Stomach (tissue), 9 donors: ENCODE results near the gene MED25. TPM values are rescaled to one million over a fixed set of nuclear protein-coding genes. Genes with fewer than 3 reads are reported as not detected.

Experiments
- DNase-seq, 2 donors: peaks; one replicate each; pipeline versions ENCODE4 v3.0.0 to v3.0.0-alpha.2; 2013 to 2019
- H3K27ac ChIP-seq, 5 donors: fragments of 200-600 bp in 4 of 5; sonication (generic) in 4 of 5; one replicate each; pipeline ENCODE4 v1.5.1; 2013 to 2019; ENCODE audit warnings: mild to moderate bottlenecking in 1 of 5, moderate library complexity in 1 of 5
- H3K27me3 ChIP-seq, 3 donors: fragments of 200-600 bp; sonication (generic); one replicate each; pipeline ENCODE4 v1.5.1; 2017 to 2019; ENCODE audit warnings: mixed run types in 1 of 3
- H3K36me3 ChIP-seq, 4 donors: fragments of 200-600 bp; sonication (generic); 1 replicate in 3 of 4; 2 replicates in 1 of 4; pipeline ENCODE4 v1.5.1; 2016 to 2019
- H3K4me1 ChIP-seq, 4 donors: fragments of 200-600 bp; sonication (generic); one replicate each; pipeline ENCODE4 v1.5.1; 2016 to 2019
- H3K4me3 ChIP-seq, 4 donors: fragments of 200-600 bp; sonication (generic) in 3 of 4; one replicate each; pipeline ENCODE4 v1.5.1; 2016 to 2019; ENCODE audit warnings: mild to moderate bottlenecking in 1 of 4
- H3K9me3 ChIP-seq, 4 donors: fragments of 200-600 bp; sonication (generic); one replicate each; pipeline ENCODE4 v1.5.1; 2016 to 2019
- CTCF ChIP-seq, 7 experiments: fragments of 450-650 bp in 4 of 7; fragments of 200-600 bp in 3 of 7; sonication (generic) in 3 of 7; IDR thresholded peaks; one replicate each; pipeline ENCODE4 v1.5.1; 2016 to 2019; ENCODE audit warnings: antibody characterized with exemption in 7 of 7, control low read depth in 2 of 7, mild to moderate bottlenecking in 1 of 7
- EP300 ChIP-seq: sonication (generic); formaldehyde crosslinking; IDR thresholded peaks from one replicate; pipeline ENCODE4 v1.6.1; 2017; ENCODE audit warnings: antibody characterized with exemption
- POLR2A ChIP-seq, 4 donors: fragments of 450-650 bp; IDR thresholded peaks; one replicate each; pipeline ENCODE4 v1.6.1; 2016; ENCODE audit warnings: antibody characterized with exemption in 4 of 4, control low read depth in 2 of 4, mild to moderate bottlenecking in 1 of 4, moderate library complexity in 1 of 4
- POLR2AphosphoS5 ChIP-seq, 3 donors: sonication (generic); formaldehyde crosslinking; IDR thresholded peaks; one replicate each; pipeline ENCODE4 v1.6.1; 2016; ENCODE audit warnings: antibody characterized with exemption in 3 of 3
- WGBS, 5 donors: extraction: QIAGEN DNeasy Blood & Tissue Kit in 3 of 5; methylation state at CpG; one replicate each; pipeline versions ENCODE4 v1.1.5 to v1.1.7; 2013 to 2018; 5-methylcytosine and 5-hydroxymethylcytosine counted together
- intact Hi-C: fragments of 100-400 bp; cut with DNase I; formaldehyde crosslinking; loops from one replicate; pipeline ENCODE4 v1.15.1; 2023; ENCODE audit warnings: low total_unique reads
- polyA plus RNA-seq, 3 donors: library from polyadenylated mRNA; stranded (reverse); fragments of 200-250 nt; gene quantifications; one replicate each; pipeline ENCODE4 v1.2.3, GENCODE V29; 2013
- total RNA-seq, 5 donors: library from RNA; depleted of rRNA; stranded (reverse); fragments of >200 nt; gene quantifications; one replicate each; pipeline versions ENCODE4 v1.1.0 to v1.2.3, GENCODE V29; 2014 to 2016
- donor health status: healthy with polysubstance abuse.
- donor health status: Bipolar disorder and iron deficiency.
- donor health status: healthy.

Gene MED25
- total and polyA plus RNA-seq, 8 donors: 18.0 to 387 (median 57.6) TPM

DNA sequence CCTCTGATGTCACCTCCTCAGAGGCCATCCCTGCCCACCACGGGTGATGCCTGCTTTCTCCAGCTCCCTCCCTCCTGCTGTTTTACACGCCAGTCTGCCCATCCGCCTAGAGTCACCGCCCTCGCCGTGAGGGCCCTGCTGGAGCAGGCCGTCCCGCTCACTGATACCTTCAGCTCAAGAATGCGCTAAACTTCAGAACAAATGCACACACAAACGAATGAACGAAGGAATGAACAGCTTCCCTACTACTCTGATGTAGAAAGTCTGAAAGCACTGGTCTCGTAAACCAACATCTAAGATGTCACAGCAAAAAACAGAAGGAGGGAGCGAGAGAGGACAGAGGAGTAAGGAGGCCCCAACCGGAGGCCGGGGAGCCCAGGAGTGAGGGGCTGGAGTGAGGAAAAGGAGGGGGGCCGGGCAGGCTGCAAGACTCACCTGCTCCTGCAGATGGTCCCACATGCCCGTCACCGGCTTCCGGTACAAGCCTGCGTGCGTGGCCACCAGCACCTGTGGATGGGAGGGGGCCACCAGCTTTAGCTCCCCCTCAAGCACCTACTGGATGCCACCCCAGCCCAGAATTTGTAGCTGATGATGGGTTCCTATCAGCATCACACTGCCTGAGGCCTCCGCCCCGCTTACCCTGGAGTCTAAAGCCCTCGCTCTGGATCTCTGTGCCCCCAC is 45.3 kb downstream of the MED25 start:
- Histone ChIP-seq H3K4me1 (peaks cover 39 to 63% (median 55%) of the 10 kb centered on the region in 4 donors), H3K9me3 (no peaks in the 10 kb centered on the region), H3K27ac (peak overlapping the region in 1 of 5 donors; percentile 75), H3K4me3 (no peak overlapping the region), H3K27me3 (no peaks in the 10 kb centered on the region), H3K36me3 (peaks cover 51 to 67% (median 65%) of the 10 kb centered on the region in 4 donors)
- DNase-seq: no peak
- 92 to 94% (median 93%) methylated on average over 24 of the region's 24 CpGs for WGBS, 5 donors
- TF ChIP-seq EP300: no peak
- TF ChIP-seq POLR2AphosphoS5 (IDR thresholded peaks at IDR 0.05): no peak
- TF ChIP-seq POLR2A (IDR thresholded peaks at IDR 0.05): no peak
- TF ChIP-seq CTCF (IDR thresholded peaks at IDR 0.05): no peak
- intact Hi-C loops: no loop called here

- H3K9me3 ChIP-seq: no peaks in the 10 kb centered on the region
- H3K27me3 ChIP-seq: no peaks in the 10 kb centered on the region
- no peak overlapping the region for H3K27ac ChIP-seq
- peaks cover 45 to 68% (median 61%) of the 10 kb centered on the region in 4 donors for H3K4me1 ChIP-seq
- WGBS, 5 donors: 91 to 96% (median 92%) methylated on average over 11 to 17 of the region's 17 CpGs
- intact Hi-C loops: no loop called here
- no peak overlapping the region for H3K4me3 ChIP-seq
- peaks cover 46 to 62% (median 59%) of the 10 kb centered on the region in 4 donors for H3K36me3 ChIP-seq
- no peak for DNase-seq
- TF ChIP-seq CTCF (IDR thresholded peaks at IDR 0.05): no peak
- no peak for TF ChIP-seq POLR2AphosphoS5 (IDR thresholded peaks at IDR 0.05)
- no peak for TF ChIP-seq POLR2A (IDR thresholded peaks at IDR 0.05)
- no peak for TF ChIP-seq EP300
Observed at GRCh38 chr19:49863935-49864320, 45.8 kb downstream of the MED25 start.

DNA sequence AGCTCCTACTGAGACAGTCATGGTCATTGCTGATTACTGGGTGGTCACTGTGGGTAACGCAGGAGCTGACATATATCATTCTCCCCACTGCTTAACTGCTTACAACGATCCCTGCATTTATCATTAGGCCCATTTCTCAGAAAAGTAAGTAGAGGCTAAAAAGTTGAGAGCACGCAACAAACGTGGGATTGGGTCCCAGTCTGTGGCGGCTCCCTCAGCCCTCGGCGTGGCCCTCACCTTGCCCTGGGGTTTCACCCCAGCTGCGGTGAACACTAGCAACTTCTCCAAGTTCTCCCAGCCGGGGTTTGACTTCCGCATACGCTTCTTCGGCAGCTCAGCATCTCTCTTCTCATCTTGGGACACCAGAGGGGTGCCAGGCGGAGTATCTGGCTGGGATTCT is 46.8 kb downstream of the MED25 start:
- H3K27ac ChIP-seq: peak overlapping the region in 2 of 5 donors; percentile 7 to 96
- H3K4me3 ChIP-seq: peak overlapping the region in 1 of 4 donors; percentile 15
- no peak for TF ChIP-seq CTCF (IDR thresholded peaks at IDR 0.05)
- TF ChIP-seq POLR2AphosphoS5 (IDR thresholded peaks at IDR 0.05): no peak
- no peak for TF ChIP-seq EP300
- TF ChIP-seq POLR2A (IDR thresholded peaks at IDR 0.05): no peak
- WGBS, 5 donors: 85 to 92% (median 89%) methylated on average over 13 of the region's 13 CpGs
- H3K27me3 ChIP-seq: no peaks in the 10 kb centered on the region
- no peak for DNase-seq
- intact Hi-C loops: no loop called here
- H3K4me1 ChIP-seq: peaks cover 47 to 72% (median 65%) of the 10 kb centered on the region in 4 donors
- H3K36me3 ChIP-seq: peaks cover 38 to 52% (median 50%) of the 10 kb centered on the region in 4 donors
- no peaks in the 10 kb centered on the region for H3K9me3 ChIP-seq

DNA sequence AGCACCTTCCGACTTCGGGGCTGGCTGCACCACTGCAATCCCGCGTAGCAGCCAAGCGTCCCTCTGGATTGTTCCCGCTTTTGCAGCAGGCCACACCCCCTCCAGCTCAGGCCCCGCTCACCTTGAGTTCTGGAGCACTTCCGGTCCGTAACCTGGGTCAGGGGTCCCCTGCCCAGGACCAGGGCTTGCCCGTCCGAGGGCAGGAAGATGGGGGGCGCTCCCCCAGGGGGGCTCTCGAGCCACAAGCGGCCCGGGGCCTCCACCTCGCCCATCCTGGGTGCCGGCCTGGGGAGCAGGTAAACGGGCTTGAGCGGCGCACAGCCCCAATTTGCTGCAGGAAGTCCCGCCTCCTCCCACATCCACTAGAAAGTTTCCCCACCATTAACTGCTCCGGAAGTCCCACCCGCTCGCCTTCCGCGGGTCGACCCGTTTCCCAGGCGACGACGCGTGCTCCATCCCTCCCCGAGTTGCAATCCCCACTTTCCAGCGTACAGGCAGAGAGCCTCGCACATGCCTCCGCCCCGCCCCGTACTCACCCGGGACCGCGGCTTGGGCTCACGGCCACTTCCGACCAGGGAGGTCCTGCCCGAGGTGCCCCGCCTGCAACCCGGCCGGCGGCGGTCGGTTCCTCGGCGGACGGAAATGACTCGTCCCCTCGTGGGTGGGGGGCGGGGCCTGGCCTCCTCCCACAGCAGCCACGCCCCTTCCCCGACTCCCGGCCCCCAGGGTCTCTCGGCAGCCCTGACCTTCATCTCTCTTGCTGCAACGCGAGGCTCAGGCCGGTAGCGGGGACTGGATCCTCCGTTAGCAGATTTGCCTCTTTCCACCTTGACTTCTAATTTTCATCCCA is 49.1 kb downstream of the MED25 start, which contains the start of gene PNKP:
PNKP (minus strand) TSS at position 644 of the 850 bp plus-strand sequence; CDS start at position 272, 372 bp downstream.
- TF ChIP-seq POLR2AphosphoS5 (IDR thresholded peaks at IDR 0.05) (peak; percentile 45 to 89 (median 78)), EP300 (peak; percentile 3), CTCF (IDR thresholded peaks at IDR 0.05) (no peak), POLR2A (IDR thresholded peaks at IDR 0.05) (no peak)
- Histone ChIP-seq H3K4me1 (peaks cover 42 to 63% (median 59%) of the 10 kb centered on the region in 4 donors), H3K4me3 (peak within 1 kb of the TSS; percentile 58 to 81 (median 76)), H3K27ac (peak within 1 kb of the TSS; percentile 88 to 99 (median 95)), H3K36me3 (peaks cover 29 to 44% (median 40%) of the 10 kb centered on the region in 4 donors), H3K9me3 (no peaks in the 10 kb centered on the region), H3K27me3 (no peaks in the 10 kb centered on the region)
- 0 to 1% (median 1%) methylated on average over 38 to 65 of the region's 65 CpGs for WGBS, 5 donors
- peak; percentile 89 to 97 for DNase-seq
- intact Hi-C loops: no loop called here
